ENCODE data around the gene CLBA1. TPM values are rescaled to one million over a fixed set of nuclear protein-coding genes. Genes with fewer than 3 reads are reported as not detected.
"Not testable (repeated sequence)": the region's sequence is repeated elsewhere in the genome, so short reads cannot be mapped to it uniquely, and the experiment has no call there.

CLBA1 gene
- total RNA-seq, 1 donor from 2014 or later, result 2.5 TPM

GRCh38 chr14:104944016-104944308 is 41.6 kb upstream of the CLBA1 start:
- H3K9me3 Mint-ChIP-seq, H3K4me3 Mint-ChIP-seq: not testable (repeated sequence)

GRCh38 chr14:104944436-104945205 is 41.0 kb upstream of the CLBA1 start:
- H3K36me3 Mint-ChIP-seq (ENCODE audit: low read depth); DNase-seq; H3K27me3 Mint-ChIP-seq; H3K4me3 Mint-ChIP-seq; H3K9me3 Mint-ChIP-seq; intact Hi-C loops (cut with micrococcal nuclease); H3K27ac Mint-ChIP-seq; H3K4me1 Mint-ChIP-seq: not testable (repeated sequence)

More at GRCh38 chr14:104944016-104944308, 41.6 kb upstream of the CLBA1 start:
- H3K27me3 Mint-ChIP-seq; DNase-seq; H3K4me1 Mint-ChIP-seq; H3K36me3 Mint-ChIP-seq (ENCODE audit: low read depth); intact Hi-C loops (cut with micrococcal nuclease); H3K27ac Mint-ChIP-seq: not testable (repeated sequence)

GRCh38 chr14:104945266-104945665 is 40.3 kb upstream of the CLBA1 start:
- H3K4me1 Mint-ChIP-seq; intact Hi-C loops (cut with micrococcal nuclease); H3K27ac Mint-ChIP-seq; DNase-seq; H3K4me3 Mint-ChIP-seq; H3K9me3 Mint-ChIP-seq; H3K36me3 Mint-ChIP-seq (ENCODE audit: low read depth); H3K27me3 Mint-ChIP-seq: not testable (repeated sequence)

- H3K27ac Mint-ChIP-seq; intact Hi-C loops (cut with micrococcal nuclease); H3K9me3 Mint-ChIP-seq; H3K4me1 Mint-ChIP-seq; H3K4me3 Mint-ChIP-seq; H3K27me3 Mint-ChIP-seq; DNase-seq; H3K36me3 Mint-ChIP-seq (ENCODE audit: low read depth): not testable (repeated sequence)
Observed at GRCh38 chr14:104945986-104946965, 39.3 kb upstream of the CLBA1 start.

GRCh38 chr14:104947201-104947600 is 38.4 kb upstream of the CLBA1 start:
- H3K9me3 Mint-ChIP-seq; H3K27me3 Mint-ChIP-seq; DNase-seq; H3K4me3 Mint-ChIP-seq; H3K27ac Mint-ChIP-seq; intact Hi-C loops (cut with micrococcal nuclease); H3K36me3 Mint-ChIP-seq (ENCODE audit: low read depth); H3K4me1 Mint-ChIP-seq: not testable (repeated sequence)

- H3K4me1 Mint-ChIP-seq; H3K36me3 Mint-ChIP-seq (ENCODE audit: low read depth); intact Hi-C loops (cut with micrococcal nuclease); H3K27ac Mint-ChIP-seq; DNase-seq; H3K9me3 Mint-ChIP-seq; H3K27me3 Mint-ChIP-seq; H3K4me3 Mint-ChIP-seq: not testable (repeated sequence)
Observed at GRCh38 chr14:104947881-104948735, 37.5 kb upstream of the CLBA1 start.

GRCh38 chr14:104948736-104949031 is 36.9 kb upstream of the CLBA1 start:
- no peaks in the 10 kb centered on the region for H3K36me3 Mint-ChIP-seq (ENCODE audit: low read depth)
- no peaks in the 10 kb centered on the region for H3K27me3 Mint-ChIP-seq
- H3K9me3 Mint-ChIP-seq, result no peaks in the 10 kb centered on the region
- intact Hi-C loops (cut with micrococcal nuclease), result no loop called here
- H3K4me1 Mint-ChIP-seq, result no peaks in the 10 kb centered on the region
- no peak overlapping the region for H3K4me3 Mint-ChIP-seq
- DNase-seq, result no peak
- H3K27ac Mint-ChIP-seq, result no peak overlapping the region

- H3K4me3 Mint-ChIP-seq; DNase-seq; H3K4me1 Mint-ChIP-seq; intact Hi-C loops (cut with micrococcal nuclease); H3K9me3 Mint-ChIP-seq; H3K27ac Mint-ChIP-seq; H3K36me3 Mint-ChIP-seq (ENCODE audit: low read depth); H3K27me3 Mint-ChIP-seq: not testable (repeated sequence)
Observed at GRCh38 chr14:104949406-104949955, 36.1 kb upstream of the CLBA1 start.

GRCh38 chr14:104950021-104950420 is 35.6 kb upstream of the CLBA1 start:
- H3K4me1 Mint-ChIP-seq, result no peaks in the 10 kb centered on the region
- H3K4me3 Mint-ChIP-seq, result no peak overlapping the region
- no peak overlapping the region for H3K27ac Mint-ChIP-seq
- no peaks in the 10 kb centered on the region for H3K27me3 Mint-ChIP-seq
- no peaks in the 10 kb centered on the region for H3K36me3 Mint-ChIP-seq (ENCODE audit: low read depth)
- DNase-seq, result no peak
- intact Hi-C loops (cut with micrococcal nuclease), result no loop called here
- H3K9me3 Mint-ChIP-seq, result no peaks in the 10 kb centered on the region

GRCh38 chr14:104950701-104951100 is 34.9 kb upstream of the CLBA1 start:
- H3K27me3 Mint-ChIP-seq; DNase-seq; H3K4me3 Mint-ChIP-seq; H3K9me3 Mint-ChIP-seq; H3K4me1 Mint-ChIP-seq; intact Hi-C loops (cut with micrococcal nuclease); H3K36me3 Mint-ChIP-seq (ENCODE audit: low read depth); H3K27ac Mint-ChIP-seq: not testable (repeated sequence)

- H3K27ac Mint-ChIP-seq; H3K36me3 Mint-ChIP-seq (ENCODE audit: low read depth); H3K4me3 Mint-ChIP-seq; H3K27me3 Mint-ChIP-seq; intact Hi-C loops (cut with micrococcal nuclease); H3K9me3 Mint-ChIP-seq; DNase-seq; H3K4me1 Mint-ChIP-seq: not testable (repeated sequence)
Observed at GRCh38 chr14:104951863-104952657, 33.5 kb upstream of the CLBA1 start.

GRCh38 chr14:104953097-104953496 is 32.5 kb upstream of the CLBA1 start:
- no peaks in the 10 kb centered on the region for H3K9me3 Mint-ChIP-seq
- H3K27ac Mint-ChIP-seq, result no peak overlapping the region
- no peak overlapping the region for H3K4me3 Mint-ChIP-seq
- intact Hi-C loops (cut with micrococcal nuclease), result no loop called here
- H3K27me3 Mint-ChIP-seq, result peaks cover 3% of the 10 kb centered on the region
- H3K36me3 Mint-ChIP-seq (ENCODE audit: low read depth), result no peaks in the 10 kb centered on the region
- H3K4me1 Mint-ChIP-seq, result no peaks in the 10 kb centered on the region
- no peak for DNase-seq

Measured in activated CD4-positive, alpha-beta T cell treated with anti-CD3 and anti-CD28 coated beads, Interleukin-2, amount 10 ng/mL, durations not matched to agents 24 days and 14 days (primary cell).